B cell (primary cell): ENCODE data around the gene OCA2. TPM values are rescaled to one million over a fixed set of nuclear protein-coding genes. Genes with fewer than 3 reads are reported as not detected.
"Not testable (repeated sequence)": the region's sequence is repeated elsewhere in the genome, so short reads cannot be mapped to it uniquely, and the experiment has no call there.

Experiments
- ATAC-seq: fragments of 200-7000 bp; cut with Tn5 transposase; one replicate; pipeline ENCODE4 v1.10.0; 2021; ENCODE audit warnings: low read depth, mild to moderate bottlenecking, moderate number of reproducible peaks, moderate library complexity
- CTCF ChIA-PET: fragments of 350-600 bp; sonication (Branson Sonifier 250); formaldehyde crosslinking; loops from one replicate; lab custom pipeline; 2021; ENCODE audit warnings: antibody characterized with exemption, inconsistent platforms; lab: Charles Lee
- POLR2A ChIA-PET: fragments of 350-600 bp; sonication (Branson Sonifier 250); formaldehyde crosslinking; loops from one replicate; lab custom pipeline; 2021; ENCODE audit warnings: antibody characterized with exemption; lab: Charles Lee
- DNase-seq: peaks from one replicate; pipeline ENCODE4 v3.0.0; 2013
- H2AFZ ChIP-seq: 2 replicates; pipeline ENCODE4 v1.6.1; 2012; ENCODE audit warnings: mild to moderate bottlenecking, low read depth, low read length; ENCODE audit not compliant: insufficient read depth, poor library complexity, severe bottlenecking
- H3K27ac ChIP-seq, 2 donors: 1 replicate in 1 of 2; 2 replicates in 1 of 2; pipeline ENCODE4 v1.5.1; 2012 to 2013; ENCODE audit warnings: low read length in 2 of 2, mild to moderate bottlenecking in 2 of 2, moderate library complexity in 1 of 2
- H3K27me3 ChIP-seq, 4 experiments: fragments of 200-600 bp in 1 of 4; sonication (generic) in 1 of 4; replicated peaks in 1 of 4; 1 replicate in 2 of 4; 2 replicates in 2 of 4; pipeline versions ENCODE4 v1.6.1 to v1.7.0; 2013 to 2016; ENCODE audit warnings: low read length in 3 of 4, mild to moderate bottlenecking in 2 of 4, mixed read lengths in 1 of 4, moderate library complexity in 1 of 4; ENCODE audit not compliant: insufficient read depth in 4 of 4, control insufficient read depth in 3 of 4; ENCODE audit errors: control extremely low read depth in 1 of 4
- H3K36me3 ChIP-seq, 2 experiments: replicated peaks in 1 of 2; 1 replicate in 1 of 2; 2 replicates in 1 of 2; pipeline versions ENCODE4 v1.6.1 to v1.7.1; 2013; ENCODE audit warnings: low read length in 1 of 2; ENCODE audit not compliant: insufficient read depth in 2 of 2, control insufficient read depth in 1 of 2; ENCODE audit errors: control extremely low read depth in 1 of 2, extremely low read depth in 1 of 2
- H3K4me1 ChIP-seq, 2 donors: fragments of 200-600 bp in 1 of 2; sonication (generic) in 1 of 2; 1 replicate in 1 of 2; 2 replicates in 1 of 2; pipeline versions ENCODE4 v1.5.1 to v1.6.1; 2013 to 2017; ENCODE audit warnings: low read length in 2 of 2; ENCODE audit not compliant: control insufficient read depth in 2 of 2, insufficient read depth in 2 of 2
- H3K4me2 ChIP-seq: replicated peaks from 2 replicates; pipeline ENCODE3; 2012; ENCODE audit warnings: mild to moderate bottlenecking, low read depth, low read length; ENCODE audit not compliant: poor library complexity, severe bottlenecking
- H3K4me3 ChIP-seq, 5 experiments: fragments of 200-600 bp in 1 of 5; sonication (generic) in 1 of 5; 1 replicate in 3 of 5; 2 replicates in 2 of 5; pipeline versions ENCODE4 v1.5.1 to v1.7.0; 2011 to 2016; ENCODE audit warnings: low read length in 4 of 5, mild to moderate bottlenecking in 4 of 5, low read depth in 2 of 5, control low read depth in 1 of 5, moderate library complexity in 1 of 5; ENCODE audit not compliant: insufficient read depth in 1 of 5; ENCODE audit errors: control extremely low read depth in 1 of 5, extremely low read depth in 1 of 5
- H3K79me2 ChIP-seq: fragments of 200-600 bp; sonication (generic); one replicate; pipeline ENCODE4 v1.6.0; 2016; ENCODE audit warnings: low read length; ENCODE audit not compliant: control insufficient read depth, insufficient read depth
- H3K9ac ChIP-seq: fragments of 200-600 bp; sonication (generic); 2 replicates; pipeline ENCODE4 v1.6.1; 2017; ENCODE audit warnings: mild to moderate bottlenecking, low read length, moderate library complexity
- H3K9me3 ChIP-seq, 3 donors: one replicate each; pipeline versions ENCODE4 v1.6.1 to v1.7.1; 2013; ENCODE audit warnings: low read length in 2 of 3; ENCODE audit not compliant: control insufficient read depth in 2 of 3, insufficient read depth in 1 of 3; ENCODE audit errors: control extremely low read depth in 1 of 3
- H4K20me1 ChIP-seq: 2 replicates; pipeline ENCODE4 v1.6.0; 2012; ENCODE audit warnings: mild to moderate bottlenecking, low read length; ENCODE audit not compliant: insufficient read depth, control insufficient read depth, poor library complexity, severe bottlenecking
- H3K27ac Mint-ChIP-seq: one replicate; pipeline ENCODE4 v1.8.0; 2021; ENCODE audit warnings: mixed read lengths
- H3K27me3 Mint-ChIP-seq: one replicate; pipeline ENCODE4 v1.8.0; 2021; ENCODE audit warnings: mixed read lengths
- H3K4me1 Mint-ChIP-seq: one replicate; pipeline ENCODE4 v1.8.0; 2021; ENCODE audit warnings: mixed read lengths
- H3K4me3 Mint-ChIP-seq: one replicate; pipeline ENCODE4 v1.8.0; 2021; ENCODE audit warnings: mixed read lengths
- H3K9me3 Mint-ChIP-seq: one replicate; pipeline ENCODE4 v1.8.0; 2022; ENCODE audit warnings: mixed read lengths; ENCODE audit not compliant: insufficient read depth
- EZH2 ChIP-seq: IDR thresholded peaks from 2 replicates; pipeline ENCODE4 v1.6.1; 2012; ENCODE audit warnings: borderline replicate concordance, low read depth, mild to moderate bottlenecking, moderate library complexity, low read length; ENCODE audit not compliant: insufficient read depth, poor library complexity, severe bottlenecking
- WGBS: methylation state at CpG from one replicate; pipeline ENCODE4 v1.1.5; 2013; ENCODE audit warnings: missing lambda C conversion rate; ENCODE audit not compliant: insufficient coverage; 5-methylcytosine and 5-hydroxymethylcytosine counted together
- intact Hi-C: fragments of 100-400 bp; cut with micrococcal nuclease; formaldehyde crosslinking; loops from one replicate; pipeline ENCODE4 v1.10.0; 2022
- polyA plus RNA-seq: library from polyadenylated mRNA; depleted of rRNA; stranded (reverse); fragments of >200 nt; gene quantifications from 2 replicates; pipeline ENCODE4 v1.2.3, GENCODE V29; 2012
- total RNA-seq, 2 donors: library from RNA; stranded (reverse); fragments of 120-200 nt in 1 of 2; gene quantifications; 1 replicate in 1 of 2; 2 replicates in 1 of 2; pipeline versions ENCODE4 v1.2.3 to v1.2.4, GENCODE V29; 2013 to 2022
- TF ChIP-seq, protein P1 (sequence below): fragments of 200-600 bp; IDR thresholded peaks from one replicate; pipeline ENCODE4 v1.8.0; 2022; ENCODE audit warnings: antibody characterized with exemption, mild to moderate bottlenecking

OCA2 gene
- total and polyA plus RNA-seq, 2 donors (not counting 1 experiment from before 2014, with no cell fraction given) = 0.12 TPM; not detected in 1

DNA sequence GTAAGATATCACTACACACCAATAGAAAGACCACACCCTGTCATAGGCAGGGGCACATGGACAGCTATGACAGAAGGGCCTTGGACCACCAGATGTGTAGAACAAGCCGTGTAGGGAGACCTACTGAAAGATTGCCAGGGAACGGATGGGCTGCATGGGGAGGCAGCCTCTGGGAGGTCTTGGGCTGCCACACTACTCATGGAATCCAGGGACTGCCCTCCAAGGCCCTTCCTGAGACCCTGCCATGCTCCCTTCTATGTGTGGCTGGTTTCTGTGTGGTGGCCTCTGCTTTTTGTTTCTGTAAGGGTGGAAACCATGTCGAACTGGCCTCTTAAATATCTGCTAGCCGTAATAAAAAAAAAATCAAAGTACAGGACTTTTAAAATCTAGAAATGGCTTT, 86.9 kb downstream of the OCA2 start:
- H3K79me2 ChIP-seq = no peaks in the 10 kb centered on the region
- no peaks in the 10 kb centered on the region for H3K36me3 ChIP-seq
- Mint-ChIP-seq H3K27me3 (no peaks in the 10 kb centered on the region), H3K4me1 (no peaks in the 10 kb centered on the region), H3K27ac (no peak overlapping the region), H3K4me3 (no peak overlapping the region), H3K9me3 (no peaks in the 10 kb centered on the region)
- H2AFZ ChIP-seq = no peak overlapping the region
- TF ChIP-seq EZH2 = no peak
- TF ChIP-seq, protein P1, sequence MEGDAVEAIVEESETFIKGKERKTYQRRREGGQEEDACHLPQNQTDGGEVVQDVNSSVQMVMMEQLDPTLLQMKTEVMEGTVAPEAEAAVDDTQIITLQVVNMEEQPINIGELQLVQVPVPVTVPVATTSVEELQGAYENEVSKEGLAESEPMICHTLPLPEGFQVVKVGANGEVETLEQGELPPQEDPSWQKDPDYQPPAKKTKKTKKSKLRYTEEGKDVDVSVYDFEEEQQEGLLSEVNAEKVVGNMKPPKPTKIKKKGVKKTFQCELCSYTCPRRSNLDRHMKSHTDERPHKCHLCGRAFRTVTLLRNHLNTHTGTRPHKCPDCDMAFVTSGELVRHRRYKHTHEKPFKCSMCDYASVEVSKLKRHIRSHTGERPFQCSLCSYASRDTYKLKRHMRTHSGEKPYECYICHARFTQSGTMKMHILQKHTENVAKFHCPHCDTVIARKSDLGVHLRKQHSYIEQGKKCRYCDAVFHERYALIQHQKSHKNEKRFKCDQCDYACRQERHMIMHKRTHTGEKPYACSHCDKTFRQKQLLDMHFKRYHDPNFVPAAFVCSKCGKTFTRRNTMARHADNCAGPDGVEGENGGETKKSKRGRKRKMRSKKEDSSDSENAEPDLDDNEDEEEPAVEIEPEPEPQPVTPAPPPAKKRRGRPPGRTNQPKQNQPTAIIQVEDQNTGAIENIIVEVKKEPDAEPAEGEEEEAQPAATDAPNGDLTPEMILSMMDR = no peak
- no peak overlapping the region for H3K4me2 ChIP-seq
- peaks cover 0 to 14% (median 4%) of the 10 kb centered on the region in 3 donors for H3K9me3 ChIP-seq
- no peaks in the 10 kb centered on the region for H3K4me1 ChIP-seq
- POLR2A ChIA-PET = no interaction called here
- no peaks in the 10 kb centered on the region for H3K27me3 ChIP-seq
- intact Hi-C loops = no loop called here
- ATAC-seq (no peak), DNase-seq (no peak)
- H3K9ac ChIP-seq = no peak overlapping the region
- no peak overlapping the region for H3K27ac ChIP-seq
- CTCF ChIA-PET = no interaction called here
- WGBS = 80% methylated on average over 2 of the region's 4 CpGs
- no peak overlapping the region for H3K4me3 ChIP-seq
- H4K20me1 ChIP-seq = no peaks in the 10 kb centered on the region

DNA sequence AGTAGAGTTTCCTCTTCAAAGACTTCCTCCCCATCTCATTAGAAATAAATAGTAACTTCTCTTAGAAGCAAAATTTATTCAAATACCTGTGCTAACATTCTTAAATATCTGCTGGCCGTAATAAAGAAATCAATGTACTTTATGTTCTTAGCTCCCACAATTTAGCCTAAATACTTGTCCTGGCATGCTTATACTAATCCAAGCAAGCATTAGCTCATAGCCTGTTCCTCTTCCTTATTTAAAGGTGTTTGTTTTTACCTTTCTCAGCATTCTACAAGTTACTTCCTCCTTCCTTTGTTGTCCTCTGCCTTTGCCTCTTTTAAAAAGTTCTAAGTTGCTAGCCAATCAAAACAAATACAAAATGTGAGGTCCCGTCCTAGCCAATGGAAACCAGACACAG, 90.9 kb downstream of the OCA2 start:
- DNase-seq, H3K4me3 ChIP-seq, H3K9me3 Mint-ChIP-seq, H3K27ac ChIP-seq, ATAC-seq, H4K20me1 ChIP-seq, H3K36me3 ChIP-seq, H3K27me3 ChIP-seq, intact Hi-C loops, H3K4me2 ChIP-seq, H3K27me3 Mint-ChIP-seq, POLR2A ChIA-PET, H3K9ac ChIP-seq, H3K4me1 ChIP-seq, CTCF ChIA-PET, H3K27ac Mint-ChIP-seq, H2AFZ ChIP-seq, H3K79me2 ChIP-seq, H3K4me1 Mint-ChIP-seq, H3K4me3 Mint-ChIP-seq: not testable (repeated sequence)
- peaks cover 0 to 28% (median 4%) of the 10 kb centered on the region in 3 donors for H3K9me3 ChIP-seq
- 100% methylated on average over 1 of the region's 2 CpGs for WGBS
